ENCODE results near the gene DDX39A. TPM values are rescaled to one million over a fixed set of nuclear protein-coding genes. Genes with fewer than 3 reads are reported as not detected.
A peak's percentile ranks its signal among the peaks of the same experiment; 100 is the strongest.

The DDX39A gene
- total and polyA plus RNA-seq, 2 of the 13 experiments (the other 11 are each of a cell fraction or from before 2014, with no cell fraction given): 34.6 to 90.4 TPM

- TF ChIP-seq KLF15 (CRISPR knock-in tag; IDR thresholded peaks at IDR 0.05; ENCODE audit: borderline replicate concordance): no peak
- TF ChIP-seq ZNF3 (CRISPR knock-in tag; IDR thresholded peaks at IDR 0.05): no peak
- TF ChIP-seq CCDC6 (CRISPR knock-in tag; IDR thresholded peaks at IDR 0.05): no peak
Measured at GRCh38 chr19:14370169-14370939, 48.8 kb downstream of the DDX39A start (continued).

GRCh38 chr19:14369399-14370168, 49.6 kb downstream of the DDX39A start:
- H3K4me2 ChIP-seq (ENCODE audit: low read depth, low read length): peak overlapping the region; percentile 8; the same call in 1 of the 2 replicates
- no peak for FAIRE-seq
- H3K4me3 ChIP-seq (replicated peaks in 1 of 3; ENCODE audit: insufficient read depth in 1 of 3, low read depth in 2 of 3, low read length in 3 of 3): no peak overlapping the region
- BruUV-seq (replicated peaks): no TSS peak
- no peak overlapping the region for H3K27ac ChIP-seq (ENCODE audit: extremely low read length, insufficient read depth, low read length)
- no peaks in the 10 kb centered on the region for H4K20me1 ChIP-seq (ENCODE audit: insufficient read depth, low read length)
- no peaks in the 10 kb centered on the region for H3K9me3 ChIP-seq (ENCODE audit: low read length)
- H3K79me2 ChIP-seq (ENCODE audit: insufficient read depth, low read length): no peaks in the 10 kb centered on the region
- no peaks in the 10 kb centered on the region for H3K36me3 ChIP-seq (replicated peaks in 1 of 2; ENCODE audit: control insufficient read depth in 1 of 2, insufficient read depth in 2 of 2, low read length in 2 of 2)
- in situ Hi-C loops (cut with HindIII; ENCODE audit: extremely low pct_ligation_motif_present, low pct_unique_long_range_greater_than_20kb) (no loop called here), intact Hi-C loops (cut with micrococcal nuclease; ENCODE audit: unreplicated experiment) (no loop called here)
- no peak overlapping the region for H2AFZ ChIP-seq (ENCODE audit: low read length)
- CTCF ChIA-PET (ENCODE audit: low intra/inter-chr PET ratio, low total read pairs): no interaction called here
- POLR2A ChIA-PET: no interaction called here
- no peak for DNase-seq (ENCODE audit: low spot score)
- no peak for TF ChIP-seq ATF6 (CRISPR knock-in tag; conservative IDR thresholded peaks at IDR 0.05)
- no peak for TF ChIP-seq PRMT3 (CRISPR knock-in tag; IDR thresholded peaks at IDR 0.05; ENCODE audit: borderline replicate concordance, low read depth)
- no peak for TF ChIP-seq MEIS2 (CRISPR knock-in tag; IDR thresholded peaks at IDR 0.05)
- TF ChIP-seq CREB1 (IDR thresholded peaks at IDR 0.05): peak; percentile 61
- no peak for TF ChIP-seq CREB1 (CRISPR knock-in tag; IDR thresholded peaks at IDR 0.05)
- TF ChIP-seq ZNF770 (CRISPR knock-in tag; IDR thresholded peaks at IDR 0.05): peak; percentile 61; the same call in 1 of the 2 replicates
- 0 out of 2 replicates have a peak, but pooled peaks have one; percentile 28 for TF ChIP-seq ZNF121 (CRISPR knock-in tag; IDR thresholded peaks at IDR 0.05)
- 0 out of 2 replicates have a peak, but pooled peaks have one; percentile 20 for TF ChIP-seq TBX2 (CRISPR knock-in tag; IDR thresholded peaks at IDR 0.05; ENCODE audit: borderline replicate concordance)
- H3K27me3 ChIP-seq (ENCODE audit: control insufficient read depth in 1 of 2, insufficient read depth in 2 of 2, low read length in 2 of 2): peaks cover 0 to 13% of the 10 kb centered on the region in 2 experiments; a peak in 3 of 5 replicates
- 14% methylated on average over 18 of the region's 19 CpGs for WGBS (ENCODE audit: low lambda C conversion rate)
- H3K4me1 ChIP-seq (ENCODE audit: insufficient read depth, low read length): peaks cover 28% of the 10 kb centered on the region
- H3K9ac ChIP-seq (ENCODE audit: insufficient read depth, low read depth, low read length): no peak overlapping the region
- ATAC-seq: no peak
